Kidney (tissue), 14 donors: ENCODE measurements around the gene RNF186. TPM values are rescaled to one million over a fixed set of nuclear protein-coding genes. Genes with fewer than 3 reads are reported as not detected.

Experiments
- DNase-seq, 5 donors: peaks; one replicate each; pipeline ENCODE4 v3.0.0-alpha.2; 2013 to 2020
- FAIRE-seq: peaks from 2 replicates; lab custom pipeline; 2012; peaks lifted over from hg19 to GRCh38; lab: Jason Lieb, UNC
- H3K27ac ChIP-seq, 2 donors: one replicate each; pipeline ENCODE4 v1.7.0; 2013; ENCODE audit warnings: low read depth in 2 of 2, low read length in 2 of 2, inconsistent platforms in 1 of 2
- H3K27me3 ChIP-seq: one replicate; pipeline ENCODE4 v1.7.1; 2013; ENCODE audit warnings: low read length, inconsistent platforms; ENCODE audit not compliant: control insufficient read depth, insufficient read depth
- H3K36me3 ChIP-seq, 3 donors: one replicate each; pipeline versions ENCODE4 v1.7.0 to v1.7.1; 2013; ENCODE audit warnings: low read length in 3 of 3, control low read depth in 1 of 3, inconsistent platforms in 1 of 3; ENCODE audit not compliant: insufficient read depth in 3 of 3, control insufficient read depth in 2 of 3
- H3K4me1 ChIP-seq, 3 donors: one replicate each; pipeline versions ENCODE4 v1.7.0 to v1.7.1; 2013; ENCODE audit warnings: low read length in 3 of 3, inconsistent platforms in 1 of 3, low read depth in 1 of 3; ENCODE audit not compliant: control insufficient read depth in 2 of 3, insufficient read depth in 2 of 3
- H3K4me3 ChIP-seq, 3 donors: one replicate each; pipeline versions ENCODE4 v1.7.0 to v1.8.1; 2013; ENCODE audit warnings: low read length in 3 of 3, control low read depth in 1 of 3, inconsistent platforms in 1 of 3
- H3K9ac ChIP-seq, 3 donors: one replicate each; pipeline versions ENCODE4 v1.7.0 to v1.7.1; 2013; ENCODE audit warnings: low read length in 3 of 3, control low read depth in 1 of 3, inconsistent platforms in 1 of 3
- H3K9me3 ChIP-seq, 3 donors: one replicate each; pipeline versions ENCODE4 v1.7.0 to v1.7.1; 2013; ENCODE audit warnings: low read length in 3 of 3, control low read depth in 1 of 3, inconsistent platforms in 1 of 3; ENCODE audit not compliant: control insufficient read depth in 2 of 3, insufficient read depth in 1 of 3
- CTCF ChIP-seq: IDR thresholded peaks from 3 replicates; pipeline ENCODE4 v1.5.1; 2012; ENCODE audit warnings: mild to moderate bottlenecking, moderate library complexity, borderline replicate concordance; ENCODE audit not compliant: insufficient read depth; ENCODE audit errors: extremely low read depth
- intact Hi-C: fragments of 100-400 bp; cut with DNase I; formaldehyde crosslinking; loops from one replicate; pipeline ENCODE4 v1.11.1; 2022
- polyA plus RNA-seq: library from polyadenylated mRNA; stranded (reverse); fragments of 350-450 nt; fragmentation: Illumina TruSeq; extraction: RNeasy Lipid Tissue Mini Kit (QIAGEN cat#74804); gene quantifications from one replicate; pipeline ENCODE4 v1.2.3, GENCODE V29; 2014; ENCODE audit warnings: low read depth, low replicate concordance; ENCODE audit not compliant: insufficient read depth
- total RNA-seq: library from RNA; stranded (reverse); fragmentation: NEBNext Ultra II Directional; extraction: Animal tissue kit (Norgen Biotek cat#: 25700); gene quantifications from one replicate; pipeline ENCODE4 v1.2.1, GENCODE V29; 2021
- donor health status: control.
- donor health status: control.
- donor health status: control.
- donor health status: control.
- donor health status: control.
- donor health status: DM: yes; HTN: yes; CAD: no.
- donor health status: Normal renal cell carcinoma (clear cell type).

RNF186 gene
- total and polyA plus RNA-seq, 2 donors from 2014 or later: 2.7 to 111 TPM

GRCh38 chr1:19861842-19862530 is 46.9 kb upstream of the RNF186 start:
- no peak overlapping the region for H3K4me3 ChIP-seq
- peaks cover 0 to 4% (median 0%) of the 10 kb centered on the region in 3 donors for H3K9me3 ChIP-seq
- H3K27ac ChIP-seq: no peak overlapping the region
- no peaks in the 10 kb centered on the region for H3K4me1 ChIP-seq
- TF ChIP-seq CTCF: no peak
- H3K9ac ChIP-seq: no peak overlapping the region
- H3K36me3 ChIP-seq: no peaks in the 10 kb centered on the region
- intact Hi-C loops: no loop called here
- no peak for DNase-seq
- FAIRE-seq: no peak
- no peaks in the 10 kb centered on the region for H3K27me3 ChIP-seq

GRCh38 chr1:19861034-19861433 is 46.0 kb upstream of the RNF186 start:
- FAIRE-seq: no peak
- TF ChIP-seq CTCF: no peak
- intact Hi-C loops: no loop called here

GRCh38 chr1:19860418-19860817 is 45.3 kb upstream of the RNF186 start:
- H3K9ac ChIP-seq: no peak overlapping the region
- H3K4me3 ChIP-seq: no peak overlapping the region
- no peak for FAIRE-seq
- H3K27ac ChIP-seq: no peak overlapping the region
- peaks cover 0 to 4% (median 0%) of the 10 kb centered on the region in 3 donors for H3K9me3 ChIP-seq
- no peak for TF ChIP-seq CTCF
- no peak for DNase-seq
- intact Hi-C loops: no loop called here
- H3K27me3 ChIP-seq: no peaks in the 10 kb centered on the region
- no peaks in the 10 kb centered on the region for H3K36me3 ChIP-seq
- no peaks in the 10 kb centered on the region for H3K4me1 ChIP-seq

More at GRCh38 chr1:19861034-19861433, 46.0 kb upstream of the RNF186 start:
- Histone ChIP-seq H3K4me1 (no peaks in the 10 kb centered on the region), H3K9me3 (peaks cover 0 to 4% (median 0%) of the 10 kb centered on the region in 3 donors), H3K36me3 (no peaks in the 10 kb centered on the region), H3K27ac (no peak overlapping the region), H3K4me3 (no peak overlapping the region), H3K27me3 (no peaks in the 10 kb centered on the region), H3K9ac (no peak overlapping the region)
- DNase-seq: no peak

- Histone ChIP-seq H3K36me3 (no peaks in the 10 kb centered on the region), H3K9ac (no peak overlapping the region), H3K27me3 (no peaks in the 10 kb centered on the region), H3K9me3 (peaks cover 0 to 4% (median 0%) of the 10 kb centered on the region in 3 donors), H3K4me1 (no peaks in the 10 kb centered on the region), H3K4me3 (no peak overlapping the region), H3K27ac (no peak overlapping the region)
- intact Hi-C loops: no loop called here
- TF ChIP-seq CTCF: no peak
- FAIRE-seq: no peak
- no peak for DNase-seq
Observed at GRCh38 chr1:19859876-19860275, 44.8 kb upstream of the RNF186 start.
